Measurements from ENCODE around the gene DLGAP5.

Gene DLGAP5

GRCh38 chr14:55128386-55129085 lies 62.8 kb downstream of the DLGAP5 start:
- no peak for DNase-seq

GRCh38 chr14:55127460-55127951 lies 63.9 kb downstream of the DLGAP5 start:
- DNase-seq, result no peak

DNA sequence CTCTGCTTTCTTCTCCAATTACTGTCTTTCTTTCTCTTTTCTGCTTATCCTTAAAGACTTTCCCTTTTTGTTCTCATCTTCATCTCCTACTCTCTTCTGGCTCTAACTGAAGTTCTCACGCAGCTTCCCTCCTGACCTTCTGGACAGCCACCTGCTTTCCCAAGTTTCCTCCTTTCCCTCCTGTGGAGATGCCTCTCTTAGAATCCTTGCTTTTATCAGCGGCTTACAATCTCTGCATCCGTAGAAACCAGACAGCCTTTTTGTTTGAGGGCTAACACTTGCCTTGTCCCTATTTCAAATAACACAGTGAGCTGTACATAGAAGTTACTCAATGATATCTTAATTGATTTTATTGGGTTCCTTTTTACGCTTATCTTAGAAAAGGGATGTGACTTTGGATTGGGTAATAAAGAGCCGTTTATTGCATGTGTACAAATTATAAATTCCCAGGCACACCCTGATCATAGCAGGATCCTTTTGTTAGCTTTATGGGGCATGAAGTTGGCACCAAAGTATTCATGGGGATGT lies 64.4 kb downstream of the DLGAP5 start:
- no peak for DNase-seq

GRCh38 chr14:55126034-55126433 lies 65.4 kb downstream of the DLGAP5 start:
- no peak for DNase-seq

GRCh38 chr14:55125403-55125802 lies 66.0 kb downstream of the DLGAP5 start:
- no peak for DNase-seq

DNA sequence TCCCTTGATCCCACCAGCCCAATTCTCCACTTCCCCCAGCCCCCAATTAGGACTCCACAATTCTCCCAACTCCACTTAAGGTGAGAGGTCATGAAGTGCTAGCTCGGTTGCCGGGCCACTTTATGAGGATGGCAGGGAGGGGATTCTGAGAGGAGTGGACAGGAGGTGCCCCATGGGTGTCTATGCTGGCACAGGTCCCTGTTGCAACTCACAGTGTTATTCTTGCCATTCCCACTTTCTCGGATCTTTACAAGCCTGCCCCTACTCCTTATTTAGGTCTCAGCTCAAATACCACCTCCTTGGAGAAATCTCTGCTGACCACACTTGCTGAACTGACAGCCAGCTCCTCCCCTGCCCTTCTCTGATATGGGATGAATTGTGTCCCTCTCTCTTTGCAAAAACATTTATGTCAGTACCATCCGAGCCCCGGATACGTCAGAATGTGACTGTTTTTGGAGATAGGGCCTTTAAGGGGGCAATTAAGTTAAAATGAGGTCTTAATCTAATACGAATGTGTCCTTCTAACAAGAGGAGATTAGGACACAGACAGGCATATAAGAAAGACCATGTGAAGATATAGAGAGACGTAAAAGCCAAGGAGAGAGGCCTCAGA lies 66.5 kb downstream of the DLGAP5 start:
- DNase-seq, result no peak

DNA sequence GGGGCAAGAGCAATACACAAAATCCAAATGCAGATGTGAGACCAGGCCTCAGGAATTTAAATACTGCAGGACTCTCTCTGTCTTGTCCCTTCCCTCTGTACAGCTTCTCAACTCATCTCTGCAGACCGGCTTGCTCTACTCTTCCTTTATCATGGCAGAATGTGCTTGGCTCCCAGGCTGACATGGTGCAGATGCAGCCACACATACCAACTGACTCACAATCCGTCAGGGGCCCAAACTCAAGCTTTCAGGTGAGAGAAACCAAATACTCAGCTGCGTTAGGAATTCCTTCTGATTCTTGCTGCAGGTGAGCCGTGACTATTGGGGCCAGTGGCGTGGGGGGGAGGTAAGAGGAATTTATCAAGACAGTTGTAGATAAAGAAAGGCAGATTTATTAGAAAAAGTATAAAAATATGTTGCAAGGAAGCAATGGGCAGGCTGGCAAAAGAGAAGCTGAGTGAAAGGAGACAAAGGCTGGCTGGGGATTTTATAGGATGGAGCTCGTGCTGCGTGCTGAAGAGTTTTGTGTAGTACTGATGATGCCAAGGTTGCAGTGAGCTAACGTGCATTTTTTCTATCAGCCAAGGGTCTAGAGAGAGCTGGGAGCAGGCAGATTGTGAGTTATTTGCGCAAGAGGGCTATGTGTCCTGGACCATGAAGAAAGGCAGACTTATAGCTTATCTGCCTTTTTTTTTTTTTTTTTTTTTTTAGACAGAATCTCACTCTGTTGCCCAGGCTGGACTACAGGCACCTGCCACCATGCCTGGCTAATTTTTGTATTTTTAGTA lies 67.3 kb downstream of the DLGAP5 start:
- DNase-seq, result no peak

GRCh38 chr14:55123101-55123500 lies 68.3 kb downstream of the DLGAP5 start:
- DNase-seq, result no peak

DNA sequence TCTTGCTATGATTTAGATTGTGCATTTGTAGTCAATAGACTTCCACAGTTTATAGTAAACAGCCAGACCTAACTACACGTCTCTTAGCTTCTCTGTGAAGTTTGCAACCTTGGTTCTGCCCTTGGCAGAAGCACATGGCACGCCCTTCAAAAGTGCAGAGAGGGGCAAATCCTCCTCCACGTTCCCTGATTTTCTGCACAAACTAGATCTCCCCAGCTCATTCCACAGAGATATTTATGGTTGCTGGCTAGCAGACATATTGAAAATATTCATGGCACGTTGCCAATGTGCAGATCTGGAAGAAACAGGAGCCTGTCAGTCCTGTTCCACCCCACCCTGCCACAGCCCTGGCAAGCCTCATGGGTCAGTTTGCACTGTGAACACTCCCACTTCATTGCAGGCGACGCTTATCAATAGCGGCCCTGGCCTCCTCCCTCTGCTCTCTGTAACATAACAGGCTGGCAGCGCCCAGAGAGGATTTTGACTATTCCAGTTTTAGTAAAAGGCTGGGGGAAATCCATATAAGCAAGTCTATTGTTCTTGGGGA lies 68.9 kb downstream of the DLGAP5 start:
- DNase-seq, result no peak

DNA sequence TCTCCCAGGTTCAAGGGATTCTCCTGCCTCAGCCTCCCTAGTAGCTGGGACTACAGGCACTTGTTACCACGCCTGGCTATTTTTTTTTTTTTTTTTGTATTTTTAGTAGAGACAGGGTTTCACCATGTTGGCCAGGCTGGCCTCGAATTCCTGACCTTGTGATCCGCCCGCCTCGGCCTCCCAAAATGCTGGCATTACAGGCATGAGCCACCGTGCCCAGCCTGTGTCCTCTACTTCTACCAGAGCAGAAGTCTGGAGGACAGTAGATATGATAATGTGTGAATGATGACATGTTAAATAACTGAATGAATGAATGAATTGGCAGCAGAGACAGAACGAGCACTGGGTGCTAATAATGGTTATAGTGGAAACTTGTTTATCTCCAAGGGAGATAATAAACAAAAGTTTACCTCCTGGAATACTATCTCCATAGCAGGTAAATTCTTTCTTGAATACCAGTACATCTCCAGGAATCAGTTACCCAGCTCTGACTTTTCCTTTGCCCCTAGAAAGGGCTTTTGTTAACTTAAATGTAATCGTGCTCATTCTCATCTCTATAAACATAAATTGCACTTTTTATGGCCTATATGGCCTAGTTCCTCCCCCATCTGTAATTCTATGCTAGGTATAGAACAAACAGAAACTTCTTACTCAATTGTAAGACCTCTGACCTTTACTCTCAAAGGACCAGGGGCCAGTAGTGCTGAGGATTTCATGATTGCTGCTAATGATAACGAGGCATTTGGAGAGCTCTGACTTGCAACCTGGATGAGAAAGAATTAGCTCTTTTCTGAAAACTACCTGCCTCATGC lies 69.6 kb downstream of the DLGAP5 start:
- DNase-seq, result no peak

DNA sequence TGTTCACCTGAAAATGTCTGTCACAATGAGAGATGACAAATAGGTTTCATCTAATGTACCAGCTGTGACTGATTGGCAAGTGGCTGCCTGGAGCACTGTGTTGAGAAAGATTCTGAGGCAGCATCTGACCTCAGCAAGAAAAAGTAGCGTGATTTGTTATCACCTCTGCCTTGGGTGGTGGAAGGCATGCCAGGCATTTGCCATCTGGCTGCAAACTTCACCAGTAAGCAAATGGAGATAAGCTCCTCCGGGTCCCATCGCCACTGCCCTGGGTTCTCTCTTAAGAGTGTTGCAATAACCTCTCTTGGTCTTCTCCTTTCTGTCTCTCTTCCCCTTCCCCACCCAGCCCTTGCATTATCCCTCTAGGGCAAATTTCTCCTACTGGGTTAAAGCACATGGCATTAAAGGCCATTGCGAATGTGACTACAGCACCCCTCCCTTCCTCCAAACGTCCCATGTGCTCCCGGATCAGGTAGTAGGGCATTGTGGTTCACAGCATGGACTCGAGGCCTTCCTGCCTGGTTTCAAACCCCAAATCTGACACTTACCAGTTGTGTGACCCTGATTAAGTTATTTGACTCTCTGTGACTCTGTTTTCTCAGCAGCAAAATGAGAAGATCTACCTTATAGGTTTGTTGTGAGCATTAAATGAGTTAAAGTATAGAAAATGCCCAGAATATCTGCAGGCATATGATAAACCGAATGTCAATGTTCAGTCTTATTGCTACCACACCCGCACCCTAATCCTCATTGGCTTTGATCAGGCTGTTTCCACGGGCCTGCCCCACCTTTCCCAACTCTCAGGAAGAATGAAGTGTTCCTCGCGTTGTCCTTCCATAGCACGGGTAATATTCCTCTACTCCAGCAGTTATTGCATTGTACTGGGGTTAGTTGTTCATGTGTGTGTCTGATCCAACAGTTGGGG lies 70.6 kb downstream of the DLGAP5 start:
- no peak for DNase-seq

GRCh38 chr14:55118761-55119160 lies 72.6 kb downstream of the DLGAP5 start:
- no peak for DNase-seq

GRCh38 chr14:55117803-55118441 lies 73.5 kb downstream of the DLGAP5 start:
- DNase-seq, result no peak

GRCh38 chr14:55116246-55117030 lies 74.9 kb downstream of the DLGAP5 start:
- DNase-seq, result no peak

- no peak for DNase-seq
Observed at GRCh38 chr14:55115861-55116245, 75.5 kb downstream of the DLGAP5 start.

- DNase-seq, result no peak
Observed at GRCh38 chr14:55115460-55115859, 75.9 kb downstream of the DLGAP5 start.

- no peak for DNase-seq
Observed at GRCh38 chr14:55114720-55115119, 76.7 kb downstream of the DLGAP5 start.

DNA sequence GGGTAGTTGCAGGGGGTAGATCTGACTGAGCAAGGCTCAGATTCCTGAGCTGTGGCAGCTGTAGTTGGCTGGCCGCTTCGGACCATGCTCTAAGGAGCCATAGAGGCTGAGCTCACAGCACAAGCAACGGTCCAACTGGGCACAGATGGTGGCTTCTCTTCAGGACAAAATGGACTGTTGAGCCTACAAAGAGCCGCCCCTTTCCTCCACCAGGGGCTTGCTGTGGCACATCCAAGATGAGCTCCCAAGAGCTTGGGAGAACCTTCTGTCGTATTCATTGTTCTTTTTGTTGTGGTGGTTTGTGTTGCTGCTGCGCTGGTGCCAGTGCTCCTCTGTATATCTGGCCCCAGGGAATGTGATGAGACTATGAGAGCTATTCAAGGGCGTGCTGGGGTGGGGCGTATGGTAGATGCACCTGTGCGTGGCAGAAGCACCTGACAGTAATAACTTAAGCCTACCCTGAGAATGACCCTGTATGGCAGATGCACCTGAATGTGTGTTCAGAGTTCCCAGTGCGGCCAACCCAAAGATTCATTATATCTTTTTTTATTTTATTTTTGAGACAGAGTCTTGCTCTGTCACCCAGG lies 80.2 kb downstream of the DLGAP5 start:
- DNase-seq, result no peak

GRCh38 chr14:55109836-55110235 lies 81.5 kb downstream of the DLGAP5 start:
- no peak for DNase-seq

All from activated CD8-positive, alpha-beta memory T cell treated with anti-CD3 and anti-CD28 coated beads, Interleukin-2, amount 50 U/mL, for 48 hours (primary cell).